Effector memory CD4-positive, alpha-beta T cell (primary cell): ENCODE results near the gene SHB.

Source experiments
- DNase-seq, 3 donors: peaks; one replicate each; pipeline ENCODE4 v3.0.0-alpha.2; 2020
- H3K27ac ChIP-seq: 2 replicates; pipeline ENCODE4 v1.7.0; 2013; ENCODE audit warnings: mild to moderate bottlenecking, low read length, moderate library complexity; ENCODE audit not compliant: insufficient read depth, poor library complexity, severe bottlenecking
- H3K27me3 ChIP-seq: replicated peaks from 2 replicates; pipeline ENCODE4 v1.7.0; 2013; ENCODE audit warnings: mild to moderate bottlenecking, low read length; ENCODE audit not compliant: insufficient read depth, control insufficient read depth, poor library complexity, severe bottlenecking
- H3K36me3 ChIP-seq: 2 replicates; pipeline ENCODE4 v1.7.0; 2013; ENCODE audit warnings: mild to moderate bottlenecking, low read length, moderate library complexity; ENCODE audit not compliant: control insufficient read depth, insufficient read depth
- H3K4me1 ChIP-seq: 2 replicates; pipeline ENCODE4 v1.7.0; 2013; ENCODE audit warnings: low read length, mild to moderate bottlenecking; ENCODE audit not compliant: control insufficient read depth, insufficient read depth, poor library complexity, severe bottlenecking
- H3K4me3 ChIP-seq: 2 replicates; pipeline ENCODE4 v1.7.0; 2013; ENCODE audit warnings: low read length, low read depth, mild to moderate bottlenecking; ENCODE audit not compliant: insufficient read depth, poor library complexity, severe bottlenecking
- H3K9me3 ChIP-seq: 2 replicates; pipeline ENCODE4 v1.7.0; 2013; ENCODE audit warnings: mild to moderate bottlenecking, low read length, moderate library complexity; ENCODE audit not compliant: control insufficient read depth

SHB gene

GRCh38 chr9:38089387-38090165 lies 20.5 kb upstream of the SHB start:
- Histone ChIP-seq H3K36me3 (no peaks in the 10 kb centered on the region), H3K4me1 (no peaks in the 10 kb centered on the region), H3K27ac (no peak overlapping the region), H3K27me3 (no peaks in the 10 kb centered on the region), H3K9me3 (no peaks in the 10 kb centered on the region), H3K4me3 (no peak overlapping the region)
- DNase-seq = no peak

DNA sequence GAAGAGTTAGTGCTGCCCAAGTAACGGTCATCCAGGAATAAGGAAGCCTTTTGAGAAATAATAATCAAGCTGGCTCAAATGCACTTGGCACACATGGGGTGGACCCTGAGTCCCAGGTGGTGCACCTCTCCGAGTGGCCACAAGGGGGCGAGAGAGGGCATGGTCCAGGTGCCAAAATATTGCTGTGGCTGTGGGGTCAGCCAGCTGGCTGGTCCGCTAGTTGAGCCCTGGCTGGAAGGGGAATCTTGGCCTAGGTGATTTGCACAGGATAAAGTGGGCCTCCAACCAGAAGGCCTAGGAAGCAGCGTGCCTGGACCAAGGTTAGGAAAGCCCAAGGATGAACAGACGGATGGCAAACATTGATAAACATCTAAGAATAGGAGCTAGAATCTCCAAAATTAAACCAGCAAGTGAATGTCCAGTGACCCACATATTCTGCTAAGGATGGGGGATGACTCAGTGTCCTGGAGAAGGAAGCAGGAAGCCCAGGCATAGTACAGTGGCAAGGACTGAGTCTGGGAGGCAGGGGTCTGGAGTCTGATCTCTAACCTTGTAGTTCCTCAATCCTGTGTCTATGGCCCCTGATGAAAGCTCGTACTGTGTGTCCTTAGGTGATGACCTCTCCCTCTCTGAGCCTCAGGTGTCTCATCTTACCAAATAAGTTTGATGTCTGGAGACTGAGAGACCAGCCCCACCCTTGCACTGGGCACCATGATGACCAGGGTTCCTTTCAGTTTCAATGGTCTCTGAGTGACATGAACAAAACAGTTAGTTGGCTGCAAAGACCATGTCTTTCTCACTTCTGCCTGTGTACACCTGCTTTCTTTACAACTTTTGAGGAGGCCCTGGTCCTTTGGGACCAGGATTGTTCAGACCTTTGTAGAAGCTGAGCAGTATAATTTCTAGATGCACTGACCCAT lies 19.2 kb upstream of the SHB start:
- Histone ChIP-seq H3K36me3 (no peaks in the 10 kb centered on the region), H3K9me3 (no peaks in the 10 kb centered on the region), H3K27ac (no peak overlapping the region), H3K4me1 (no peaks in the 10 kb centered on the region), H3K4me3 (no peak overlapping the region), H3K27me3 (no peaks in the 10 kb centered on the region)
- DNase-seq = peak; percentile 28 to 55 (median 29)

DNA sequence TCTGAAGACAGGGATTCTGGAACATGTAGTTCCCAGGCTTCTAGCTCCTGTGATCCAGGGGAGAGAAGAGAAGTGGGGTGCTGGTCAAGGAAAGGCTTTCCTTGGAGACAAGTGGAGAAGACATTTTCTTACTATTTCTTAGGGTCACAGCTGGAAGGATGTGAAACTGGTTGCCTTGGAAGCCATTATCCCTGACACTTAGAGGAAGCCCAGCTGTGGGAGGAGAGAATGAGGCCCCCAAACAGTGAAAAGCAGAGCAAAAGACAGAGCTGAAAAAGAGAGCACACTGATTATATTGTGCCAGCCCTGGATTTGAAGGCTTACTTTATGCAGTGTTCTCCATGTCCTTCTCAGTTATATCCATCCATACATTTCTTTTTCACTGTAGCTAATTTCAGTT lies 17.5 kb upstream of the SHB start:
- no peak for DNase-seq

DNA sequence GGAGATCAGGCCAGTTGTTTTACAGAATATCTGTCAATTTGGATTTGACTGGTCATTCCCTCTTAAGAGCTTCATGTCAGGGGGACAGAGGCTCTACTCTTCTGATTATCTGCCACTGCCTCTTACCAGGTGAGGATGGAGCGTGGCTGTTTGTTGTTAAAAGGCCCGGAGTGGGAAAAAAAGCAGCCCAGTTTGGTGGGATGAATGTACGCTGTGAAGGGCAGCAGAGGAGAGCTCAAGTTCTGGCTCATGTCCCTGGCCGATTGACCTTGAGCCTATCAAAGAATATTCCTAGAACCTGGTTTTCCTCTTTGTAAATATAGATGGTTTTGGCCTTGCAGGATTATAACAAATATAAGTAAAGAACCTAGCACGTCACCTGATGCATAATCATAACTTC lies 16.3 kb upstream of the SHB start:
- no peak overlapping the region for H3K4me3 ChIP-seq
- no peaks in the 10 kb centered on the region for H3K4me1 ChIP-seq
- H3K27ac ChIP-seq = no peak overlapping the region
- H3K36me3 ChIP-seq = no peaks in the 10 kb centered on the region
- no peaks in the 10 kb centered on the region for H3K9me3 ChIP-seq
- DNase-seq = no peak
- H3K27me3 ChIP-seq = no peaks in the 10 kb centered on the region

More for the DNA sequence above, 17.5 kb upstream of the SHB start:
- no peaks in the 10 kb centered on the region for H3K36me3 ChIP-seq
- H3K4me3 ChIP-seq = no peak overlapping the region
- H3K27me3 ChIP-seq = no peaks in the 10 kb centered on the region
- no peaks in the 10 kb centered on the region for H3K4me1 ChIP-seq
- H3K27ac ChIP-seq = no peak overlapping the region
- H3K9me3 ChIP-seq = no peaks in the 10 kb centered on the region

GRCh38 chr9:38084556-38084880 lies 15.5 kb upstream of the SHB start:
- no peak for DNase-seq
- no peaks in the 10 kb centered on the region for H3K27me3 ChIP-seq
- no peaks in the 10 kb centered on the region for H3K9me3 ChIP-seq
- H3K4me1 ChIP-seq = no peaks in the 10 kb centered on the region
- H3K4me3 ChIP-seq = no peak overlapping the region
- H3K36me3 ChIP-seq = no peaks in the 10 kb centered on the region
- no peak overlapping the region for H3K27ac ChIP-seq

DNA sequence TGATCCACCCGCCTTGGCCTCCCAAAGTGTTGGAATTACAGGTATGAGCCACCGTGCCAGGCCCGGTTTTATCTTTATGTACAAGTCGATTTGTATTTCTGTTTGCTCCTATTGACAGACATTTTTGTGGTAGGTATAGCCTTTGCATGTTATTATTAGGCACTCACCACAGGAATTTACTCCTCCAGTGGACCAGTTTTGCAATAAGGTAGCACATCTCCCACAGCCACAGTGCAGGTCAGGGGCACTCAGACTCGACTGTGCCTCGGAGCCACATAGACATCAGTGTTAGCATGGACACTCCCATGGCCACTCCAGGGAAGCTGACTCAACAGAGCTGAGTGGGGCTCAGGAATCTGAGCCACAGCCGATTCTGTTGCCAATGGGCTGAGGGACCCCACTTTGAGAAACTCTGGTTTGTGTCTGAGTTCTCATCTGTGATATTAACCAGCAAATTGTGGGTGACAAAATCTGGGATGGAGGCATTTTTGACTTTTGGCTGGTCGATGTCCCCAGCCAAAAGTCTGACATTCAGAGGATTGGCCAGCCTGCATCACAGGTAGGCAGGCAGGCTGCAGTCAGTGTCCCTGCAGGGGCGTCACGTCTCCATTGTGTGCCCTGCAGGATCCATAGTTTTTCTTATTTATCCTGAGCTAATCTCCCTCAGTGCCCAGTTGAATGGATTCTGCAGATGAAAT lies 15.0 kb upstream of the SHB start:
- H3K27ac ChIP-seq = no peak overlapping the region
- DNase-seq = no peak
- H3K36me3 ChIP-seq = no peaks in the 10 kb centered on the region
- H3K27me3 ChIP-seq = no peaks in the 10 kb centered on the region
- H3K9me3 ChIP-seq = no peaks in the 10 kb centered on the region
- no peak overlapping the region for H3K4me3 ChIP-seq
- H3K4me1 ChIP-seq = no peaks in the 10 kb centered on the region

DNA sequence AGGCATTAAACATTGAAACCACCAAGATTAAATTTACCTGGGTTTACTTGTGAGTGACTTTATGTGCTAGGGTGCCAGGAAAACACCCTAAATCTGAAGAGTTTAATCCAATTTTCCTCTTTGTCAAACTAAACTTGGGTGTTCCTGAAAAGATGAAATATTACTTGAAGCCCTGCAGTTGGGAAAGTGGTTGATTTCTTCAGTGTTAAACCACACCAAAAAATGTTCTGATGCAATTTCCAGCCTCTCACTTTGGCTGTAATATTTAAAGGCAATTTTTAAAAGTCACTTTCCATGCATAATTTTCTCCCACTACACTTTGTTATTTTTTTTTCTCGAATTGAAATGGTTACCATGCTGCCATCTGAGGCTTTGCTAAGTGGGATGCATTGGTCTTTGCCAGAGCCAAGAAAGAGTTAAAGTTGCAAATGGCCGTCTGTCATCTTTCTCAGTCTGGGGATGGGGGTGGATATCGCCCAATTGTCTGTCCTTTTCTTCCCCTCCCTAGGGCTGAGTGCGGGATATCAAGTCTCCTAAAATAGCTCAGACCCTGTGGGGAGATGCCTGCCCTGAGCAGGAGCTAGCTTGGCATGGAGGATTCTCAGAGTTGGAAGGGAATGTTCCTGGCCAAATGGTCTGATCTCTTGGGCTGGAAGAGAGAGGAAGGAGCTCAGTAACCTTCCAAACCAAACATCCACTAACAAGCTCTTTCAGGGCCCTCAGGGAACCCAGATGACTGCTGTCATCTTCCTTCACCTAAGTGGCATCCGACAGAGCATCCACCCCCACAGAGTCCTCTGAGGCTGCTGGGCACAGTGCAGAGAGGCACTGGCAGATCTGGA lies 13.6 kb upstream of the SHB start:
- H3K36me3 ChIP-seq = no peaks in the 10 kb centered on the region
- H3K4me3 ChIP-seq = no peak overlapping the region
- H3K9me3 ChIP-seq = no peaks in the 10 kb centered on the region
- no peak overlapping the region for H3K27ac ChIP-seq
- no peak for DNase-seq
- H3K4me1 ChIP-seq = no peaks in the 10 kb centered on the region
- no peaks in the 10 kb centered on the region for H3K27me3 ChIP-seq

GRCh38 chr9:38081356-38082108 lies 12.5 kb upstream of the SHB start:
- H3K27ac ChIP-seq = no peak overlapping the region
- H3K4me3 ChIP-seq = no peak overlapping the region
- DNase-seq = no peak
- H3K36me3 ChIP-seq = no peaks in the 10 kb centered on the region
- no peaks in the 10 kb centered on the region for H3K9me3 ChIP-seq
- H3K4me1 ChIP-seq = no peaks in the 10 kb centered on the region
- H3K27me3 ChIP-seq = no peaks in the 10 kb centered on the region

- Histone ChIP-seq H3K36me3 (no peaks in the 10 kb centered on the region), H3K27me3 (no peaks in the 10 kb centered on the region), H3K9me3 (no peaks in the 10 kb centered on the region), H3K4me3 (no peak overlapping the region), H3K27ac (no peak overlapping the region), H3K4me1 (no peaks in the 10 kb centered on the region)
- DNase-seq = no peak
These were observed 10.5 kb upstream of the SHB start for GRCh38 chr9:38079461-38080031.
